Activated naive CD8-positive, alpha-beta T cell (primary cell): ENCODE data around the gene CD37.

Source experiments
- H3K27ac Mint-ChIP-seq: one replicate; pipeline ENCODE4 v1.8.0; 2021; ENCODE audit warnings: mixed read lengths
- H3K27me3 Mint-ChIP-seq: one replicate; pipeline ENCODE4 v1.8.0; 2021; ENCODE audit warnings: mixed read lengths
- H3K36me3 Mint-ChIP-seq: one replicate; pipeline ENCODE4 v1.8.0; 2021; ENCODE audit warnings: mixed read lengths
- H3K4me1 Mint-ChIP-seq: one replicate; pipeline ENCODE4 v1.8.0; 2021; ENCODE audit warnings: low read depth, mixed read lengths
- H3K4me3 Mint-ChIP-seq: one replicate; pipeline ENCODE4 v1.8.0; 2021; ENCODE audit warnings: mild to moderate bottlenecking, mixed read lengths
- H3K9me3 Mint-ChIP-seq: one replicate; pipeline ENCODE4 v1.8.0; 2021; ENCODE audit warnings: low read depth, mixed read lengths

The CD37 gene

DNA sequence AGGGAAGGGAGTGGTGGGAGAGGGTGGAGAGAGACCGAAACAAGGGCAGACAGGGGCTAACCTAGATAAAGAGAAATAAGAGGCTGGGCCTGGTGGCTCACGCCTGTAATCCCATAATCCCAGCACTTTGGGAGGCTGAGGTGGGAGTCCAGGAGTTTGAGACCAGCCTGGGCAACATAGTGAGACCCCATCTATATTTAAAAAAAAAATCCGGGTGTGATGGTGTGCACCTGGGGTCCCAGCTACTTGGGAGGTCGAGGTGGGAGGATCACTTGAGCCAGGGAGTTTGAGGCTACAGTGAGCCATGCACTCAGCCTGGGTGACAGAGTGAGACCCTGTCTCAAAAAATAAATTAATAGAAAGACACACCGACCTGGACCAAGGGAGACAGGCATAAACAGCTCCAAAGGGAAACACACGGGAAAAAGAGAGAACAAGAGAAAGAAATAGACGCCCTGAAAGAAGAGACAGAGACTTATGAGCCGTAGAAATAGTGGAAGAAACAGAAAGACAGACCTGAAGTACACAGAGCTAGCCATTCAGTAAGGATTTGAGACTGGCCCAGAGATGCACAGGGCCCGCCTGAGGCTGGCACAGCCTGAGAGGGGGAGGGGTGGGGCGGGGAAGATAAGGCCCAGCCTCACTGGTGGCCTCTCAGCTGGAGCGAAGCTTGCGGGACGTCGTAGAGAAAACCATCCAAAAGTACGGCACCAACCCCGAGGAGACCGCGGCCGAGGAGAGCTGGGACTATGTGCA, 2.2 kb downstream of the CD37 start:
- Mint-ChIP-seq H3K4me1 (peaks cover 58% of the 10 kb centered on the region), H3K36me3 (no peaks in the 10 kb centered on the region), H3K27me3 (no peaks in the 10 kb centered on the region), H3K4me3 (peak overlapping the region; percentile 99), H3K9me3 (no peaks in the 10 kb centered on the region), H3K27ac (peak overlapping the region; percentile 82)

- no peaks in the 10 kb centered on the region for H3K9me3 Mint-ChIP-seq
- H3K27ac Mint-ChIP-seq, result peak overlapping the region; percentile 41
- no peaks in the 10 kb centered on the region for H3K36me3 Mint-ChIP-seq
- peaks cover 54% of the 10 kb centered on the region for H3K4me1 Mint-ChIP-seq
- H3K27me3 Mint-ChIP-seq, result no peaks in the 10 kb centered on the region
- H3K4me3 Mint-ChIP-seq, result peak overlapping the region; percentile 42
Measured at GRCh38 chr19:49338023-49338677, 2.9 kb downstream of the CD37 start.

- Mint-ChIP-seq H3K27me3 (no peaks in the 10 kb centered on the region), H3K36me3 (no peaks in the 10 kb centered on the region), H3K27ac (no peak overlapping the region), H3K4me1 (peaks cover 47% of the 10 kb centered on the region), H3K4me3 (peak overlapping the region; percentile 42), H3K9me3 (no peaks in the 10 kb centered on the region)
Measured at GRCh38 chr19:49338691-49339300, 3.6 kb downstream of the CD37 start.

- Mint-ChIP-seq H3K36me3 (no peaks in the 10 kb centered on the region), H3K27me3 (no peaks in the 10 kb centered on the region), H3K4me1 (peaks cover 42% of the 10 kb centered on the region), H3K9me3 (no peaks in the 10 kb centered on the region), H3K27ac (no peak overlapping the region), H3K4me3 (no peak overlapping the region)
Measured at GRCh38 chr19:49339301-49340068, 4.3 kb downstream of the CD37 start.

DNA sequence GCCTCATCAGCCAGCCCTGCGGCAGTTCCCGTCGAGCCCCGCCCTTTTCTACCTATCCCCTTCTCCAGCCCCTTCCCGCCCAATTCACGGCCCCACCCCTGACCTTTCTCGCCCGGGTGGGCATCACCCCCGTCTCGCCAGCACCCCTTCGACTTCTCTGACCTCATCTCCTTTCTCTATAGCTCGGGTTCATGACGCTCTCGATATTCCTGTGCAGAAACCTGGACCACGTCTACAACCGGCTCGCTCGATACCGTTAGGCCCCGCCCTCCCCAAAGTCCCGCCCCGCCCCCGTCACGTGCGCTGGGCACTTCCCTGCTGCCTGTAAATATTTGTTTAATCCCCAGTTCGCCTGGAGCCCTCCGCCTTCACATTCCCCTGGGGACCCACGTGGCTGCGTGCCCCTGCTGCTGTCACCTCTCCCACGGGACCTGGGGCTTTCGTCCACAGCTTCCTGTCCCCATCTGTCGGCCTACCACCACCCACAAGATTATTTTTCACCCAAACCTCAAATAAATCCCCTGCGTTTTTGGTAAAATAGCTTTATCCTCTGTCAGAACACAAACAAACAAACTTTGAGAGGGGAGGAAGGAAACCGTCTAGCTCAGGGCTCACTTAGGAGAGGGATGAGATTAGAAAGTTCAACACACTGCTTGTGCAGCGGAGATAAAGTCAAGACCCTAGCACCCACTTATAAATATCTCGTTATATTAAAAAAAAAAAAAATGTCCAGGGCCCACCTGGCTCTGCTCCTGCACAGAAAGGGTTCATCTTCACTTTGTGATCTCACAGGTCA, 5.1 kb downstream of the CD37 start:
- Mint-ChIP-seq H3K4me3 (no peak overlapping the region), H3K27me3 (no peaks in the 10 kb centered on the region), H3K27ac (peak overlapping the region; percentile 41), H3K36me3 (no peaks in the 10 kb centered on the region), H3K9me3 (no peaks in the 10 kb centered on the region), H3K4me1 (peaks cover 38% of the 10 kb centered on the region)

DNA sequence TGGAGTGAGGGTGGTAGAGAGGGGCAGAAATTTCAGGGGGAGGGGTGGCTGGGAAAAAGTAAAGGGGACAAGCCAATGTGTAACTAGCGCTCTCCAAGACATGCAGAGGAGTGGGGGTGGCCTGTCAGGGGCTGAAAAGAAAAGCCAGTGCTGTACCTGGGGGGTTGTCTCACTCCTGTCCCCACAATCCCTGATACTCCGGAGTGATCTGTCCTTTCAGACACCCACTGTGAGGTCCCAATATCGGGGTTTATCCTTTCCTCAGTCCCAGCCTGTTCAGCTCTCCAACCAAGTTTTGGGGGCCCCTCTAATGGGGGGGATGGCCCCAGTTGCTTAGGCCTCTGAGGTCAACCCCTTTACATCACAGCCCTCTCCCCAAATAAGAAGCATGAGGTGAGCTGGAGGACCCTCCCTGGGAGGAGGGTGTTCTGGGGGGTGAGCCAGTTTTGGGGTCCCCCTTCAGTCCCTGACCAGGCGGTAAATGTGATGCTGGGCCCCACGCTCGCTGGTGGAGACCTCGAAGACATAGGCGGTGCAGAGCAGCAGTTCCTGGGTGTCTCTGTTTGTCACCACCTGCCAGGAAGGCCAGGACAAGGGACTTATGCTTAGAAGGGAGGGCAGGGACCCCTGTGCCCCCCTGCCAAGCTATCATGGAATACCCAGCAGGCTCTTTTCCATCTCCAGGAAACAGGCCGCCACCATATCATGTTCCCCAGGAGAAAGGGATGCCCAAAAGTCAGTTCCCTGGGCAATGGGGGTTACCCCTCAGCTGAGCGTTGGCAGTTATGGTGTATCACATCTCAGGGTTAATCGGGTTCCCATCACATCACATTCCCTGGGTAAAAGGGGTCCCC, 5.9 kb downstream of the CD37 start:
- no peaks in the 10 kb centered on the region for H3K9me3 Mint-ChIP-seq
- H3K27ac Mint-ChIP-seq, result no peak overlapping the region
- H3K27me3 Mint-ChIP-seq, result no peaks in the 10 kb centered on the region
- no peak overlapping the region for H3K4me3 Mint-ChIP-seq
- H3K4me1 Mint-ChIP-seq, result peaks cover 31% of the 10 kb centered on the region
- no peaks in the 10 kb centered on the region for H3K36me3 Mint-ChIP-seq

DNA sequence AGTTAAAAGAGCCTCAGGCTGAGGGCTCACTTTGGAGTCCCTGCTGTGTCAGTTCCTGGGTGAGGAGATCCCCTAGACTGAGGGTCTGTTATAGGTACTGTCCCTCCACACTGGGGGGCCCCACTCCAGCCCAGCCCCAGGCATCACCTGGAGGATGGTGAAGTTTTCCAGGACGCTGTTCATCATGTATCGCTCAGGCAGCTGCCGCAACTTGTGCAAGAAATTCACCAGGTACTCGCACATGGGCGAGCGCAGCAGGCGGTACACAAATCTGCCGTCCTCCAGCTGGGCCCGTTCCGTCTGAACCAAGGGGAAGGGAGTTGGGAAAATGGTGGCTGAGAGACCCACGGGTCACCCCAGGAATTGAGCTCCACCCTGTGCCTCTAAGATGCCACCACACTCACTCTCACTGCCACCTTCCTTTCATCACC, 7.1 kb downstream of the CD37 start:
- Mint-ChIP-seq H3K4me1 (peaks cover 21% of the 10 kb centered on the region), H3K9me3 (no peaks in the 10 kb centered on the region), H3K27ac (peak overlapping the region; percentile 2), H3K4me3 (no peak overlapping the region), H3K27me3 (no peaks in the 10 kb centered on the region), H3K36me3 (no peaks in the 10 kb centered on the region)

GRCh38 chr19:49343123-49343522, 7.9 kb downstream of the CD37 start:
- no peaks in the 10 kb centered on the region for H3K36me3 Mint-ChIP-seq

GRCh38 chr19:49344505-49345423, 9.6 kb downstream of the CD37 start:
- Mint-ChIP-seq H3K27ac (no peak overlapping the region), H3K4me3 (no peak overlapping the region), H3K9me3 (no peaks in the 10 kb centered on the region)

More at GRCh38 chr19:49343123-49343522, 7.9 kb downstream of the CD37 start:
- Mint-ChIP-seq H3K4me3 (no peak overlapping the region), H3K4me1 (peaks cover 17% of the 10 kb centered on the region), H3K27ac (peak overlapping the region; percentile 2), H3K9me3 (no peaks in the 10 kb centered on the region), H3K27me3 (no peaks in the 10 kb centered on the region)

GRCh38 chr19:49347191-49347590, 12.0 kb downstream of the CD37 start:
- Mint-ChIP-seq H3K36me3 (no peaks in the 10 kb centered on the region), H3K4me3 (no peak overlapping the region), H3K27me3 (no peaks in the 10 kb centered on the region), H3K4me1 (peaks cover 2% of the 10 kb centered on the region), H3K27ac (no peak overlapping the region), H3K9me3 (no peaks in the 10 kb centered on the region)

More at GRCh38 chr19:49344505-49345423, 9.6 kb downstream of the CD37 start:
- H3K27me3 Mint-ChIP-seq, result no peaks in the 10 kb centered on the region
- H3K36me3 Mint-ChIP-seq, result no peaks in the 10 kb centered on the region
- H3K4me1 Mint-ChIP-seq, result peaks cover 7% of the 10 kb centered on the region

DNA sequence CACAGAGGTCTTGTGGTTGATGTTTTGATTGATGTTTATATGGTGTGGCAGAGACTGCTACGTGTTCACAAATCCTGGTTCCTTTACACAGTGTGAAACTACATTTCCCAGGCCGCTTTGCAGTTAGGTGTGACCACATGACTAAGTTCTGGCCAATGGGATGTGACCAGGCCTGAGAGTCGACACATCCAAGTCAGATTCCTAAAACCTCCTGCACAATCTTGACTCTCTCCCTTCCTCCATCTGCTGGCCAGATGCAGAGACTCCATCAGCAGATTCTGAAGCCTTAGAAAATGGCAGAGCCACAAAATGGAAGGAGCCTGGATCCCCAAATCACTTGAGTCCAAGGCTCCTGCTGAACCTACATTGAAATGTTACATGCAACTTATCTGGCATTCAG, 12.6 kb downstream of the CD37 start:
- Mint-ChIP-seq H3K27ac (no peak overlapping the region), H3K9me3 (no peaks in the 10 kb centered on the region), H3K27me3 (no peaks in the 10 kb centered on the region), H3K4me3 (no peak overlapping the region), H3K36me3 (no peaks in the 10 kb centered on the region), H3K4me1 (peaks cover 2% of the 10 kb centered on the region)

DNA sequence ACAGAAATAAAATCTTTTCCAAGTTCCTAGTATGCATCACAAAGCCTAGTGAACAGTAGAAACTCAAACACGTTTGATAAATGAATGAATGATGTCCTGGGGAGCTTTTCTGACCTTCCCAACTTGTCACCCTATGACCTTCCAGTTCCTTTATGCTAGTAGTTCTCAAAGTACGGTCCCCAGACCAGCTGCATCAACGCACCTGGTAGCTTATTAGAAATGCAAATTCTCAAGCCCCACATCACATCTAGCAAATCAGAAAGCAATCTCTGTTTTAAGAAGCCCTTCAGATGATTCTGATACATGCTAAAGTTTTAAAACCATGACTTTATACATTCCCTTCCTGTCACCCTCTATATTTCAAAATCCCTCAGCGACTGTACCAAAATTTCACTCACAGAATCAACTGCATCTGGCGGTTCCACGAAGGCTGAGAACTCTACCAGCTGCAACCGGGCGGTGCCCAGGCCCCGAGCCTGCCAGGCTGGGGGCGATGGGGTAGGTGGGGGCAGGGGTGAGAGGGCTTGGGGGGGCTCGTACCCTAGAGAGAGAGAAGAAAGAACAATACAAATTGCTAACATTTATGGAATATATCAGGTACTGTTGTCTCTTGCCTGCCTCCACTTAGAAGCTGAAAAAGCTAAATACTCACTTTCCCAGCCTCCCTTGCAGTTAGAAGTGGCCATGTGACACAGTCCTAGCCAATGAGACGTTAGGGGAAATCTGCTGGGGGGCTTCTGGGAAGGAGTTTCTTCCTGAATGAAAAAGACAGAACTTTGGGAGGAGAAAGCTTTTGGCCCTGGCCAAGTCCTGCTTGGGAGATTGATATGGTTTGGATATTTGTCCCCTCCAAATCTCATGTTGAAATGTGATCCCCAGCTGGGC, 13.3 kb downstream of the CD37 start:
- no peaks in the 10 kb centered on the region for H3K9me3 Mint-ChIP-seq
- H3K4me3 Mint-ChIP-seq, result no peak overlapping the region
- H3K27me3 Mint-ChIP-seq, result no peaks in the 10 kb centered on the region
- no peaks in the 10 kb centered on the region for H3K36me3 Mint-ChIP-seq
- H3K4me1 Mint-ChIP-seq, result peaks cover 2% of the 10 kb centered on the region
- no peak overlapping the region for H3K27ac Mint-ChIP-seq
